HG03442 (cell line): ENCODE measurements around the gene WNT3.

ENCODE experiments used
- ATAC-seq: cut with Tn5 transposase; IDR thresholded peaks from one replicate; pipeline ENCODE4 v1.9.1; 2021; ENCODE audit warnings: mild to moderate bottlenecking, moderate library complexity; ENCODE audit not compliant: unreplicated experiment

The WNT3 gene

GRCh38 chr17:46739982-46740381 lies 78.5 kb downstream of the WNT3 start:
- no peak for ATAC-seq

GRCh38 chr17:46738544-46738943 lies 79.9 kb downstream of the WNT3 start:
- ATAC-seq: no peak

- ATAC-seq: no peak
Measured at GRCh38 chr17:46737326-46737725, 81.2 kb downstream of the WNT3 start.

GRCh38 chr17:46736100-46736499 lies 82.4 kb downstream of the WNT3 start:
- ATAC-seq: no peak

GRCh38 chr17:46733837-46734475 lies 84.5 kb downstream of the WNT3 start:
- no peak for ATAC-seq

GRCh38 chr17:46732754-46733398 lies 85.6 kb downstream of the WNT3 start:
- ATAC-seq: no peak

- no peak for ATAC-seq
Measured at GRCh38 chr17:46732160-46732559, 86.3 kb downstream of the WNT3 start.

GRCh38 chr17:46730679-46731078 lies 87.8 kb downstream of the WNT3 start:
- ATAC-seq: no peak

GRCh38 chr17:46730026-46730425 lies 88.5 kb downstream of the WNT3 start:
- ATAC-seq: no peak

GRCh38 chr17:46727572-46728348 lies 90.7 kb downstream of the WNT3 start:
- ATAC-seq: no peak

GRCh38 chr17:46726206-46726605 lies 92.3 kb downstream of the WNT3 start:
- no peak for ATAC-seq

GRCh38 chr17:46722662-46723285 lies 95.7 kb downstream of the WNT3 start:
- no peak for ATAC-seq

- ATAC-seq: no peak
Measured at GRCh38 chr17:46720408-46720807, 98.1 kb downstream of the WNT3 start.

GRCh38 chr17:46719891-46720290 lies 98.6 kb downstream of the WNT3 start:
- ATAC-seq: no peak

- no peak for ATAC-seq
Measured at GRCh38 chr17:46717999-46718398, 100.5 kb downstream of the WNT3 start.
